Skin epidermis (tissue), 12 donors: Measurements from ENCODE around the gene CLASP1.
A peak's percentile ranks its signal among the peaks of the same experiment; 100 is the strongest.
"Not testable (repeated sequence)": the region's sequence is repeated elsewhere in the genome, so short reads cannot be mapped to it uniquely, and the experiment has no call there.

Source experiments
- H3K27ac ChIP-seq, 21 experiments: fragments of 200-600 bp; sonication (generic) in 11 of 21; one replicate each; pipeline ENCODE4 v1.5.0; 2020; ENCODE audit warnings: mild to moderate bottlenecking in 3 of 21, inconsistent platforms in 2 of 21, moderate library complexity in 2 of 21
- H3K4me3 ChIP-seq, 7 experiments: fragments of 200-600 bp; sonication (generic) in 2 of 7; one replicate each; pipeline ENCODE4 v1.5.0; 2020; ENCODE audit warnings: inconsistent platforms in 2 of 7, mild to moderate bottlenecking in 2 of 7, moderate library complexity in 1 of 7

CLASP1 gene

DNA sequence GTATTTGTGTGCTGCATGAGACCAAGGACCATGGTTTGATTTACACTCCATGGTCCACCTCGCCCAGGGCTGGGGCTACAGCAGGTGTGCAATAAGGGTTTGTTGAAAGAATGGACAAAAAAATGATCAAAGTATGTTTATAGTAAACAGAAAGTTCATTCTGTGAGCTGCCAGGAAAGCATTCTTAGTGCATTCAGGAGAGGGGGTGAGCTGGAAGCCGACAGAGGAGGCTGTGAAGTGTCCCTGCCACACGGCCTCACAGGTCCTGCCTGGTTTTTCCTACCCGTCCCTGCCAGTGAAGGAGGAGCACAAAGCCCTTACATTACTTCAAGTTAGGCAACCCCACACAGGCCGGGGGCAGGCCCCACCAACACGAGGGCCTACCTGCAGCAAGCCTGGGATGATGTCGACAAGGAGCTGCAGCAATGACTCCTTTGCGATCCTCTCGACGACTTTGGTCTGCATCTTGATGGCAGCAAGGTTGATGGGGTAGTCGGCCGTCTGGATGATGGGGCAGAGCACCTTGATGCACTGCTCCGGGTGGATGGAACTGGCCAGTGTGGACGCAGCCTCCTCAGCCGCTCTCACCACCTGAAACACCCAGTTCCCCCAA is 301.0 kb downstream of the CLASP1 start:
- no peak overlapping the region for H3K27ac ChIP-seq
- H3K4me3 ChIP-seq: no peak overlapping the region

DNA sequence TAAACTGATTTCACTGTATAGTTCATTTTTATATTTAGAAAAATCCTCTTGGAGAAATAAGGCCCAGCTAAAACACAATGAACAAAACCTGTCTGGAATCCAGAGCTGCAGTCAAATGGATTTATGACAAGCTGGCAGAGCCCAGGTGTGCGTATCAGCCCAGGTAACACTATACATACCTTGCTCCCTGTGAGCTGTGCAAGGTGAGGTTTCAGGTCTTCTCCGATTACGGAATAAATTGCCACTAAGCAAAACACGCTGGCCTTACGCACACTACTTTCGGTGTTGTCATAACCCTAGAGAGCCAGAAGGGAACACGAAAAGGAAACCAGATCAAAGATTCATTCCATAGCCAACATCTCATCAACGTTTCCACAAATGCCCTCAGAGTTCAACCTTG is 302.4 kb downstream of the CLASP1 start:
- no peak overlapping the region for H3K4me3 ChIP-seq
- no peak overlapping the region for H3K27ac ChIP-seq

DNA sequence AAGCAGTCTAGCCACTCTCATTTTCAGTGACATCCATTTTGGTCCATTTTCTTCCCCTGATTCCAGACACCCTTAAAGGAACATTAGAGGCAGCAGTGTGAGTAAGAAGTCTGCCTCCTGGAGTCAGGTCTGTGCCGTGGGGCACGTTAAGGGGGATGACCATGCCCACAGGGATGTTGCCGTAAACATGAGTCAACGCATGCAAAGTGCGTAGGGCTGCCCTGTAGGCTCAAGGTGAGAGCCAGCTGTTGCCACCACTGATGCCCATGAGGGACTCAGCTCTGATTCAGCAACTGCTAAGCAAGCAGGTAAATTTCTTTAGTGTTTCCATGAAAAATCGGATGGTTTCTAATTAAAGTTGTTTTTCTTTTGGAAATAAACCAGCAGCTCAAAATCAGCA is 302.9 kb downstream of the CLASP1 start:
- Histone ChIP-seq H3K4me3 (no peak overlapping the region), H3K27ac (peak overlapping the region in 1 of 21 experiments; percentile 6)

DNA sequence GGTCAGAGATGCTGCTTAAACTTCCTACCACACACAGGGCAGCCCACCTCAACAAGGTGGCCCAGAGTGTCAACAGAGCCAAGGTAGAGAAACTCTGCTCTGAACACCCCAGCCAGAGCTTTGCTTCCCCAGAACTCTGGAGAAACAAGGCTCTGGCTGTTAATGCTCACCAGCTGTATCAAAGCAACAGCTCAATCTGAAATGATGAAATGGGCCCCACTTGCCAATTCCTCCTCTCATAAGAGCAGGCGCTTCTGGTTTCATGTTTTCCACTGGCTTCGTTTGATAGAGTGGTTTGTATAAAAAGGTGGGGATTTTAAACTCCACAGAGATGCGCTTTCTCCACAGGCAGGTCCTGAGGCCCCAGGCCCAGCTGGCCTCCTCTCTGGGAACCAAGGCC is 303.4 kb downstream of the CLASP1 start:
- H3K4me3 ChIP-seq: no peak overlapping the region
- peak overlapping the region in 1 of 21 experiments; percentile 28 for H3K27ac ChIP-seq

DNA sequence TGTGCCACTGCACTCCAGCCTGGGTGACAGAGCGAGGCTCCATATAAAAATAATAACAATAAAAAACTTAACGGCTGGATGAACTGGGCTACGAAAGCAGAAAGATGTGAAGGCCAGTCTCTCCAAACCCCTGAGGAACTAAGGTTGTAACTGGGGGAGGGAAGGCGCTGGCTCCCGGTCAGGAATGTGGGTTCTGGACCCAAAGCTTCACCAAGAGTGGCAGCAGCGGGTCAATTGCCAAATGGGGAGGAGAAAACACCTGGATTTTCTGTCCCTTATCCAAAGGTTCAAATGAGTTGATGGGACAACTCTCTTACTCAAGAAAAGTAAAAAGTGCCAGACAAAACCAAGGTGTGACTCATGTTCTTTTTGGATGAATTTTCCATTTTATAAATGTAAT is 304.2 kb downstream of the CLASP1 start:
- no peak overlapping the region for H3K27ac ChIP-seq
- no peak overlapping the region for H3K4me3 ChIP-seq

DNA sequence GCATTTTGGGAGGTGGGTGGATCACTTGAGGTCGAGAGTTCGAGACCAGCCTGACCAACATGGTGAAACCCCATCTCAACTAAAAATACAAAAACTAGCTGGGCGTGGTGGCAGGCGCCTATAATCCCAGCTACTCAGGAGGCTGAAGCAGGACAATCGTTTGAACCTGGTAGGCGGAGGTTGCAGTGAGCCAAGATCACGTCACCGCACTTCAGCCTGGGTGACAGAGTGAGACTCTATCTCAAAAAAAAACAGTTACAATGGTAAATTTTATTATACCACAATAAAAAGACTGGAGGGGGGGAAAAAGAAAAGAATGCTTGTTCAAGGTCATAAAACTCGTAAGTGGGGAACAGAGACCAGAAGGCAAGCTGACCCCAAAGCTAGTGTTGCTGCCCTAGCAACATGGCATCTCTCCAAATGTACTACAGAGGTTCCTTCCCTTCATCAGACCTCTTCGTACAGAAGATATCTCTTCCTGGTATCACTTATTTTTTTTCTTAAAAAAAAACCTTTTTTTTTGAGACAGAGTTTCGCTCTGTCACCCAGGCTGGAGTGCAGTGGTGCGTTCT is 305.3 kb downstream of the CLASP1 start:
- H3K27ac ChIP-seq: not testable (repeated sequence)

DNA sequence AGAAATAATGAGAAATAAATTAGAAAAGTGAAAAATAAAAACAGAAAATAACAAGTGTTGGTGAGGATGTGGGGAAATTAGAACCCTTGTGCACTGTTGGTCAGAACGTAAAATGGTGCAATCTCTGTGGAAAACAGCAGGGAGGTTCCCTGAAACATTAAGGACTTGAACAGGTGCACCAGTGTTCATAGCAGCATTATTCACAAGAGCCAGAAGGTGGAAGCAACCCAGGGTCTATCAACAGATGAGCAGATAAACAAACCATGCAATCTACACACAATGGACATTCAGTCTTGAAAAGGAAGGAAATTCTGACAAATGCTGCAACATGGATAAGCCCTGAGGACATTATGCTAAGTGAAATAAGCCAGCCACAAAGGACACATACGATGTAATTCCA is 306.1 kb downstream of the CLASP1 start:
- no peak overlapping the region for H3K4me3 ChIP-seq
- no peak overlapping the region for H3K27ac ChIP-seq

More for the DNA sequence above, 305.3 kb downstream of the CLASP1 start:
- H3K4me3 ChIP-seq: not testable (repeated sequence)

DNA sequence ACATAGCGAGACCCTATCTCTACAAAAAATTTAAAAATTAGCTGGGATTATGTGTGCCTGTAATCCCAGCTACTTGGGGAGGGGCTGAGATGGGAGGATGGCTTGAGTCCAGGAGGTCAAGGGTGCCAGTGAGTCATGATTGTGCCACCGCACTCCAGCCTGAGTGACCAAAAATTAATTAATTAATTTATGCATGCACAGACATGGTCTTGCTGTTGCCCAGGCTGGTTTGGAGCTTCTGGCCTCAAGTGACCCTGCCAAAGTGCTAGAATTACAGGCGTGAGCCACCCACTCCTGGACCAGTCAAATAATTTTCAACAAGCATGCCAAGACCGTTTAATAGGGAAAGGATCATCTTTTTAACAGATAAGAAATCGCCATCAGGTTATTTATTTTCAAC is 306.5 kb downstream of the CLASP1 start:
- Histone ChIP-seq H3K27ac (no peak overlapping the region), H3K4me3 (no peak overlapping the region)

DNA sequence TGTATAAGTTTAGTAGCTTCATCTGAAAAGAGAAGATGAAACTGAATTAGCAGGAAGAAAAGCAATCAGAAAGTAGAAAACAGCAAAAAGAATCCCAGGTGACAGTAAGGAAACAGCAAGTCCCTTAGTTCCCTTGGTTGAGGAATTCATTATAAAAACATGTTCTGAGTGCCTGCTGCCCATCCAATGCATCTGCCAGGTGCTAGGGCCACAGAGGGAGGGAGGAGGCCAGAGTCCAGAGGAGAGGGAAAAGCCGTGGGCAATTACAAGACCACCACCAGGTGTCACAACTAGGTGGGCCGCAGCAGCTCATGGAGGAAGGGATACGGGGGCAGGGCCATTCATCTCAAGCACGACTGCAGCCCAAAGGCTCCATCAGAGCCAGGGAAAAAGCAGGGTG is 308.3 kb downstream of the CLASP1 start:
- H3K4me3 ChIP-seq: no peak overlapping the region
- no peak overlapping the region for H3K27ac ChIP-seq

DNA sequence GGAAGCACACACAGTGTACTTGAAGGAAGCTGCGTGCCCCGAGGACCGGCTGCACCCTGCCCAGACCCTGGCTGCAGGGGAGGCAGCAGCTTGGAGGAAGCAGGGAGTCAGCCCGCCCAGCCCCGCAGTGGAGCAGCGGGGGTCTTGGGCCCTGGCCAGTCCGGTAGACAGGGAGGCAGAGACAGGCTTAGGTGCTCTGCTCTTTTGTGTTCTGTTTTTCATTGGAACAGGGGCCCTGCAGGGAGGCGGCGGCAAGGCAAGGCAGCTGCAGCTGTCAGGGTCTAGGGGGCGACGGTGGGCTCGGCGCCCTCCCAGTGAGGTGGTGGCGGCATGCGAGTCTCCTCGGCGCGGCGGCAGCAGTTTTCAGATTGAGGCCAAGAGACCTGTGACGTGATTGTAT is 311.0 kb downstream of the CLASP1 start:
- no peak overlapping the region for H3K4me3 ChIP-seq
- no peak overlapping the region for H3K27ac ChIP-seq

DNA sequence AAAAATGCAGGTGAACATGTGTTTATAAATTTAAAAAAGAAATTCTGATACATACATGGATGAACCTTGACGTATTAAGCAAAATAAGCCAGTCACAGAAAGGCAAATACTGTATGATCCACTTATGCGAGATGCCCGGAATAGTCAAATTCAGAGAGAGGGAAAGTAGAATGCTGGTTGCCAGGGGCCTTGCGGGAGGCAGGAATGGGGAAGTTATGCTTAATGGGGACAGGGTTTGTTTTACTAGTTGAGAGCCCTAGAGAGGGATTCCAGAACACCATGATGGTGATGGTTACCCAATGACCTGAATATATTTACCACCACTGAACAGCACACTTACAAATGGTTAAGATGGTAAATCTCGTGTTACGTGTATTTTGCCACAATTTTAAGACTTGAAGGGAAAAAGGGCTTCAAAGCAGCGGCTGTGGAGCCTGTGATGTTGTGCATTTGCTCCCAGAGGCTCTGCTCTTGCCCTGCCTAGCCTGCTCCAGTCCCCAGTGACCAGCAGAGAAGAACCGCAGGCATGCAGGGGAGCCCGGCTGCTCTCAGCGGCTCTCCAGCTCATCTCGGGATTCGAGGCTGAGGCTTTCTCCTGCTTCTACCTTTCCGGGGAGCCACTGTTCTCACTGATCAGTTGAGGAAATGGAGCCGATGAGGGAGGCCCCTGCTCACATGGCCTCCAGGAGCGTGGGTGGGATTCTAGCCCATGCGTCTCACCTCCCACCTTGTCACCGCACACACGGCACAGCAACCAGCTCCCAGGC is 312.6 kb downstream of the CLASP1 start:
- no peak overlapping the region for H3K27ac ChIP-seq
- H3K4me3 ChIP-seq: no peak overlapping the region

DNA sequence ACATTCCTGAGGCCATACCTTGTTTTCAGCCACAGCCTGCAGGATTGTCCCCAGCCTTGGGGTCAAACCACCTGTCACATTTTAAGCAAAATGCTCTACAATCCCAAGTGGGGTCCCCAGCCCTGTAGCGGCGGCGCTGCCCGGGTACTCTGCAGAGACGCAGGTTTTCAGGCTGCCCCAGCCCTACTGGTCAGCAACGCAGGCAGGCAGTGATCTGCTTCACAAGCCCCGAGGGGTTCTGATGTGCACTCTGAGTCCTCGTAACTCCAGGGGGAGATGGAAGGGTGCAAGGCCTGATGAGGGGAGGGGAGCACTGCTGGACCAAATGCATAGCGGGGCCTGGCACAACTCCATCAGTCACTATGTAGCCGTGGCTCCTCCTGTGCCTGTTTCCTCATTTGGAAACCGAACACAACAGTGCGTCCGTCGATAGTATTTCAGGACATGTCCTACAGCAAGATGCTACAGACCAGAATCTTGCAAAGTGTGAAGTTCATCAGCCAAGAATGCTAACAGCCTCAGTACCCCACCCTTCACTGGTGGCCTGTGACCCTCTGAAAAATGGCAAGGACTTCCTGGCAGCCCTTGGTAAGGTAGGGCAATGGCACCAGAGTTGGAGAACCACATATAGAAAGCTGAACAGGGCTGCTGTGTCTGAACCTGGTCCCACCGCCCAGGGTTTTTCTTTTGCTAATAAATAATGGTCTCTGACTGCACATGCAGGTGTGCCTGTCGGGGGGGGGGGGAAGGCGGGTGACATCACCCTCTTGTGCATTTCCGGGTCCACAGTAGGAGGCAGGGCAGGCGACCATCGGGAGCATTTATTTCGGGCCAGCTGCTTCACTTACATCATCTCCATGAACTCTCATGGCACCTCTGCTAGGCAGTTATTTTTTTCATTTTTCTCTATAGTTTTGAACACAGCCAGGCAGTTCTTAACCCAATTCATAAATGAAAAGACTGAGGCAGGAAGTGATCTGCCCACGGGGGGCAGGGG is 313.7 kb downstream of the CLASP1 start:
- no peak overlapping the region for H3K4me3 ChIP-seq
- no peak overlapping the region for H3K27ac ChIP-seq

DNA sequence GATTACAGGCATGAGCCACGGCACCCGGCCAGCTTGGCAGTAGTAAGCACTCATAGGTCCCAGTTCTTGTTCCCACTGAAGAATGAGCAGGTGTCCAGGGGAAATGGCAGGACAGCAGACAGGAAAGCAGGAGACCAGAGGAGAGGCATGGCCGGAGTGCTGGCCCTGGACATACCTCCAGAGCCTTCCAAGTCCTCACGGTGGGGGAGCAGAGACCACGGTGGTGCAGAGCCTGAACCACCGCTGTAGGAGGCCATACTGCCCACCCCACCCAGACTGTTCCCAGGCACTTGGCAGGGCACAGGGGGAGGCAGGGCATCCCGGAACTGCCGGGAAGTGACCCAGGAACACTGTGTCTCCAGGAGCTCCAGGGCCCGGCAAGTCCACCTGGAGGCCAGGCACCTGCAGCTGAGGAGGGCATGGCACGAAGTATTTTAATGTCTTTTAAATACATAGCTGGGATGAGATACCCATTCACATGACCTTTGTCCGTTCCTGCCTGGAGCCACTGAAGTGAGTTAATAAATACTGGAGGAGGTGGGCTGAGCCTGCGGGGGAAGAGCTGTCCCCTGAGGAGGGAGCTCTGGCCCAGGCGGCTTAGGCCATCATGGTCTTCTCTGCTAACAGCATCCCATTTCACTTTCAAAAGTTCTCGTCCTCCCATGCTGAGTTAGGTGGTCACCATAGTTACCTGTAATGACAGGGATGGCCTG is 314.5 kb downstream of the CLASP1 start:
- H3K4me3 ChIP-seq: no peak overlapping the region

DNA sequence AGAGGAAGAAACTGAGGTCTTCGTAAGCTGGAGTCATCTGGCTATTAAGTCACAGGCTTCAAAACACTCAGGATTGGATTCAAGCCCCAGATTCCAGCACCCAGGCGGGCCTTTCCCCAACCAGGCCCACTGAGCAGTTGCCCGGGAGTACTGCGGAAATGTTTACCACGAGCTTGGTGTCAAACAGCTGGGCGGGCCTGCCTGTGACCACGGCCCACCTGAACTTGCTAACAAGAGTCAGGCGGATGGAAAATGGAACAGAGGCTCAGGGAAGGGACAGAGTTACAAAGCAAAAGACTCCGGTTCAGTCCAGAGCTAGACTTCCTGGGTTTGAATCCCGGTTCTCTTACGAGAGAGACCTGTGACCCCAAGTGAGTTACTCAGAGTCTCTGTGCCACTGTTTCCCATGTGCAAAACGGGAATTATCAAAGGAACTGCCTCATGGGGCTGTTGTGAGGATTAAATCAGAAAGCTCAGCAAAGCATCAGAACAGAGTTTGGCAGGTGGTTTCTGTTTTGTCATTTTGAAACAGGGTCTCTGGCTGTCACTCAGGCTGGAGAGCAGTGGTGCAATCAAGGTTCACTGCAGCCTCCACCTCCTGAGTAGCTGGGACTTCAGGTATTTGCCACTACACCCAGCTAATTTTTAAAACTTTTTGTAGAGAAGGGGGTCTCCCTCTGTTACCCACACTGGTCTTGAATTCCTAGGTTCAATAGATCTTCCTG is 315.3 kb downstream of the CLASP1 start:
- Histone ChIP-seq H3K4me3 (no peak overlapping the region), H3K27ac (no peak overlapping the region)

More for the DNA sequence above, 314.5 kb downstream of the CLASP1 start:
- H3K27ac ChIP-seq: no peak overlapping the region

DNA sequence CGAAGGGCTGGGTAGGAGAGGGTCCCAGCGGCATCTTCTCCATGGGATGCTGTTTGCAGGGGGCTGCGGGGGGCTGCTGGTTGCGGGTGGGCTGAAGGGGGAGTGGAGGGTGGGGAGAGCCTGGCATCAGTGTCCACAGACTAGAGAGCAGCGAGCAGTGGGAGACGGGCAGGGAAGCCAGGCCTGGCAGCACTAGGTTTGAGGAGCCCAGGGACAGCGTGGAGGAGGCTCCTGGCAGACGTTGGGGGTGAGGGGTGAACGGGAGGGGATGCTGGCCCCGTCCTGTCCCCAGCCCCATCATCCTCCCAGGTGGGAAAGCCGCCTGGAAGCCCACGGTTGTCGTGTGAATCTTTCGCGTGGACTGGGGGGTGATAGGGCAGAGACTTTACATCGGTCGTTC is 316.0 kb downstream of the CLASP1 start:
- no peak overlapping the region for H3K4me3 ChIP-seq

DNA sequence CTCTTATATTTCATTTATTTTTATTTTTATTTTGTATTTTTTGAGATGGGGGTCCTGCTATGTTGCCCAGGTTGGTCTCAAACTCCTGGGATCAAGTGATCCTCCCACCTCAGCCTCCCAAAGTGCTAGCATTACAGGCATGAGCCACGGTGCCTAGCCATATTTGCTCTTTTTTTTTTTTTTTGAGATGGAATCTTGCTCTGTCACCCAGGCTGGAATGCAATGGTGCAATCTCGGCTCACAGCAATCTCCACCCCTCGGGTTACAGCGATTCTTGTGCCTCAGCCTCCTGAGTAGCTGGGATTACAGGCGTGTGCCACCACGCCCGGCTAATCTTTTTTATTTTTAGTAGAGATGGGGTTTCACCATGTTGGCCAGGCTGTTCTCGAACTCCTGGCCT is 317.9 kb downstream of the CLASP1 start:
- not testable (repeated sequence) for H3K27ac ChIP-seq, H3K4me3 ChIP-seq

More for the DNA sequence above, 316.0 kb downstream of the CLASP1 start:
- H3K27ac ChIP-seq: no peak overlapping the region

DNA sequence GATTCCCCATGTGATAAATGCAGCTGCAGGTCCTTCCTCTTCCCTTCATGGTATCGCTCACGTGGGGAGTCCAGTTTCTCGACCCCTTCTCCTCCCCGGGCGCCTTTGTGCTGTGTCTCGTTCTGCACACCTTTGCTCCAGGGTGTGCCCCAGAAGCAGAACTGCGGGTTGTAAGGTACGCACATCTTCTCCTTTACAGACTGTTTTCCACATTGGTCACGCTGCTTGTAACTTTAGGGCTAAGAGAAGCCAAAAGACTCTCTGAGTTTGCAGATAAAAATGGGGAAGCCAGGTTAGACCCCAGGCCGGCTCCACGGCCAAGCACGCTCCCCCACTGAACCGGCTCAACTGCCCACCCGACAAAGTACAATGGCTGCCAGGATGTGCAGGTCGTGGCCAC is 318.3 kb downstream of the CLASP1 start:
- Histone ChIP-seq H3K4me3 (no peak overlapping the region), H3K27ac (no peak overlapping the region)

DNA sequence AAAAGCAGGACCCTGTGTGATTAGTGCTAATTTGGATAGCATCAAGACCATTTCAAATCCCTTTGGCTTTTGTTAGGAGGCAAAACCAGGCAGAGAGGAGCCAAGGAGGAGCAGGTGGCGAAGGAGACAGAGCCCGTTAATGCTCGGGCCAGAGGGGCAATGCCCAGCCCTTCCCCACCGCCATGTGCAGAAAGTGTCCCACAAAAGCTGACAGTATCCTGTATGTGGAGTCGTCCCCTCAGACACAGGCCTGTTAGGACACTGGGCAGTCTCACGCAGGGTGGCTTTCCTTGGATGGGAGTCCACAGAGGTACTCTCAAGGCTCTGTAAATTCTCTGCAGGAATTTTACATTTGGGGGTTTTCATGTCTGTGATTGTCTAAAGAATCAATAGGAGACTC is 319.5 kb downstream of the CLASP1 start:
- Histone ChIP-seq H3K27ac (no peak overlapping the region), H3K4me3 (no peak overlapping the region)

DNA sequence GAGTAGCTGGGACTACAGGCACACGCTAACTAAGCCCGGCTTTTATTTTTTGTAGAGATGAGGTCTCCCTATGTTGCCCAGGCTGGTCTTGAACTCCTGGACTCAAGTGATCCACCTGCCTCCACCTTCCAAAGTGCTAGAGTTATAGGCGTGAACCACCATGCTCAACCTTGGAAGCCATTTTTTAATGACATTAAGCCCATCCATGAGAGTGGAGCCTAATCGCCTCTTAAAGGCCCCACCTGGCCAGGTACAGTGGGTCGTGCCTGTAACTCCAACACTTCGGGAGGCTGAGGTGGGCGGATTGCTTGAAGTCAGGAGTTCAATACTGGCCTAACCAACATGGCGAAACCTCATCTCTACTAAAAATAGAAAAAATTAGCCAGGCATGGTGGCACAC is 322.6 kb downstream of the CLASP1 start:
- no peak overlapping the region for H3K4me3 ChIP-seq
- no peak overlapping the region for H3K27ac ChIP-seq
